DND-41 (cell line): Measurements from ENCODE around the gene VMO1.
"Not testable (repeated sequence)": the region's sequence is repeated elsewhere in the genome, so short reads cannot be mapped to it uniquely, and the experiment has no call there.

Experiments
- EZH2 ChIP-seq: IDR thresholded peaks from 3 replicates; pipeline ENCODE4 v1.6.1; 2012; ENCODE audit warnings: borderline replicate concordance, low read depth, mild to moderate bottlenecking, moderate library complexity, low read length, inconsistent platforms; ENCODE audit not compliant: severe bottlenecking
- TF ChIP-seq, protein P1 (sequence below): IDR thresholded peaks from 2 replicates; pipeline ENCODE4 v1.5.1; 2012; ENCODE audit warnings: borderline replicate concordance, low read length, moderate library complexity, mild to moderate bottlenecking; ENCODE audit not compliant: poor library complexity, severe bottlenecking; ENCODE audit errors: extremely low read depth

DNA sequence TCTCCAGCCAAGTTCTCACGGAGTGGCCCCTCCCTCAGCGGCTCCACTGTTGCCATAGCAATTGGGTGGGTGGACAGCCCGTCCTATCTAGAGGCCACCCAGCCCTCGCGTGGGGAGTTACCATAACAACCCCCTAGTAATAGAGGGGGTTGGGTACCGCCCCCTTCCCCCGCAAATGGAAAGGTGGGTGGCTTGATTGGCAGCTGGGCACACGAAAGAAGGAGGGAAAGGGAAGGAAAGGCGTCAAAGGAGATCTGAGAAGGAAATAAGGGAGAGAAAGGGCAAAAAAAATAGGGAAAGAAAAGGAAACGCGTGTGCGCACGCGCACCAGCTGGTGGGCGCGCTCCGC is 46.6 kb upstream of the VMO1 start:
- TF ChIP-seq EZH2, result not testable (repeated sequence)
- TF ChIP-seq, protein P1, sequence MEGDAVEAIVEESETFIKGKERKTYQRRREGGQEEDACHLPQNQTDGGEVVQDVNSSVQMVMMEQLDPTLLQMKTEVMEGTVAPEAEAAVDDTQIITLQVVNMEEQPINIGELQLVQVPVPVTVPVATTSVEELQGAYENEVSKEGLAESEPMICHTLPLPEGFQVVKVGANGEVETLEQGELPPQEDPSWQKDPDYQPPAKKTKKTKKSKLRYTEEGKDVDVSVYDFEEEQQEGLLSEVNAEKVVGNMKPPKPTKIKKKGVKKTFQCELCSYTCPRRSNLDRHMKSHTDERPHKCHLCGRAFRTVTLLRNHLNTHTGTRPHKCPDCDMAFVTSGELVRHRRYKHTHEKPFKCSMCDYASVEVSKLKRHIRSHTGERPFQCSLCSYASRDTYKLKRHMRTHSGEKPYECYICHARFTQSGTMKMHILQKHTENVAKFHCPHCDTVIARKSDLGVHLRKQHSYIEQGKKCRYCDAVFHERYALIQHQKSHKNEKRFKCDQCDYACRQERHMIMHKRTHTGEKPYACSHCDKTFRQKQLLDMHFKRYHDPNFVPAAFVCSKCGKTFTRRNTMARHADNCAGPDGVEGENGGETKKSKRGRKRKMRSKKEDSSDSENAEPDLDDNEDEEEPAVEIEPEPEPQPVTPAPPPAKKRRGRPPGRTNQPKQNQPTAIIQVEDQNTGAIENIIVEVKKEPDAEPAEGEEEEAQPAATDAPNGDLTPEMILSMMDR, result not testable (repeated sequence)
